ENCODE measurements around the gene SDR9C7. TPM values are rescaled to one million over a fixed set of nuclear protein-coding genes. Genes with fewer than 3 reads are reported as not detected.
"Not testable (repeated sequence)": the region's sequence is repeated elsewhere in the genome, so short reads cannot be mapped to it uniquely, and the experiment has no call there.

SDR9C7 gene
- total RNA-seq, 1 donor from 2014 or later = not detected

DNA sequence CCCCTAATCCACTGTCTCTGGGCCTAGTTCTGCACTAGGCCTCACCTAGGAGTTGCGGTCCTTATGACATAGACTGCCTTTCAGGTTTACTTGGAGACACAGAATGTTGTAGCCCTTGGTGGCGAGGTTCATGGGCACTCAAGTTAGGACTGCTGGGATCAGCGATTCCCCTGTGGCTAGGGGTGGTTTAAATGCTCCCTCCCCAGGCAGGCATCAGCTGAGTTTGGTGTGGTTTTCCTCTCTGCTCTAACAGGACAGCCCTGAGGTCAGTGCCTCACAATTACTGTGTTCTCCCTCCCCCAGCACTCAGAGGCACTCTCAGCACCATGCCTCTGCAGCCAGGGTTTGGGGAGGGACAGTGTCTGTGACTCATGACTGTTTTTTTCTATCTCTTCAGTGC, 45.4 kb upstream of the SDR9C7 start:
- Mint-ChIP-seq H3K27me3 (no peaks in the 10 kb centered on the region), H3K4me3 (no peak overlapping the region), H3K36me3 (ENCODE audit: low read depth) (no peaks in the 10 kb centered on the region), H3K27ac (no peak overlapping the region), H3K4me1 (no peaks in the 10 kb centered on the region), H3K9me3 (peaks cover 3% of the 10 kb centered on the region)
- intact Hi-C loops (cut with micrococcal nuclease) = no loop called here
- TF ChIP-seq, protein P1, sequence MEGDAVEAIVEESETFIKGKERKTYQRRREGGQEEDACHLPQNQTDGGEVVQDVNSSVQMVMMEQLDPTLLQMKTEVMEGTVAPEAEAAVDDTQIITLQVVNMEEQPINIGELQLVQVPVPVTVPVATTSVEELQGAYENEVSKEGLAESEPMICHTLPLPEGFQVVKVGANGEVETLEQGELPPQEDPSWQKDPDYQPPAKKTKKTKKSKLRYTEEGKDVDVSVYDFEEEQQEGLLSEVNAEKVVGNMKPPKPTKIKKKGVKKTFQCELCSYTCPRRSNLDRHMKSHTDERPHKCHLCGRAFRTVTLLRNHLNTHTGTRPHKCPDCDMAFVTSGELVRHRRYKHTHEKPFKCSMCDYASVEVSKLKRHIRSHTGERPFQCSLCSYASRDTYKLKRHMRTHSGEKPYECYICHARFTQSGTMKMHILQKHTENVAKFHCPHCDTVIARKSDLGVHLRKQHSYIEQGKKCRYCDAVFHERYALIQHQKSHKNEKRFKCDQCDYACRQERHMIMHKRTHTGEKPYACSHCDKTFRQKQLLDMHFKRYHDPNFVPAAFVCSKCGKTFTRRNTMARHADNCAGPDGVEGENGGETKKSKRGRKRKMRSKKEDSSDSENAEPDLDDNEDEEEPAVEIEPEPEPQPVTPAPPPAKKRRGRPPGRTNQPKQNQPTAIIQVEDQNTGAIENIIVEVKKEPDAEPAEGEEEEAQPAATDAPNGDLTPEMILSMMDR (IDR thresholded peaks at IDR 0.05) = no peak
- ATAC-seq (ENCODE audit: low read depth) = no peak
- POLR2A ChIA-PET = no interaction called here
- CTCF ChIA-PET = no interaction called here
- DNase-seq = no peak

DNA sequence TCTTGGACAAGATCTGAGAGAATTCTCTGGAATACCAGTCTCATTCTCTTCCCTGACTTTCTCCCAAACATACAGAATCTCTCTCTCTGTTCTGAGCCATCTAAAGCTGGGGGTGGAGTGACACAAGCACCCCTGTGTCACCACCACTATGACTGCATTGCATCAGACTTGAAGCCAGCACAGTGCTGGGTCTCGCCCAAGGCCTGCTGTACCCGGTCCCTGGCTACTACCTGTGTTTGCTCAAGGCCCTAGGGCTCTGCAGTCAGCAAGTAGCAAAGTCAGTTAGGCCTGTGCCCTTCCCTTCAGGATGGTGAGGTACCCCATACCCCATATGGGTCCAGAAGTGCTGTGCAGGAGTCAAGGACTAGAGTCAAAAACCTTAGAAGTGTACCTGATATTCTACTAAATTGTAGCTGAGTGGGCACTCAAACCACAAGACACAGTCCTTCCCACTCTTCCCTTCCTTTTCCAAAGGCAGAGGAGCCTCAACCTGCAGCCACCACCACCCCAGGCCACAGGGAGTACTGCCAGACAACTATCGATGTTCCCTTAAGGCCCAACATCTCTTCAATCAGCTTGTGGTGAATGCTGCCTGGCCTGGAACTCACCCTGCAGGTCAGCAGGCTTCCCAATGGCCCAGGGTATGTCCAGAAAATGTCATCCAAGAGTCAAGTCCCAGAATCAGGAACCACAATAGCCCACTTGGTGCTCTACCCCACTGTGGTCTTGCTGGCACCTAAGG, 44.4 kb upstream of the SDR9C7 start:
- ChIA-PET POLR2A (no interaction called here), CTCF (no interaction called here)
- no peak for DNase-seq
- ATAC-seq (ENCODE audit: low read depth) = no peak
- H3K4me1 Mint-ChIP-seq = no peaks in the 10 kb centered on the region
- H3K27me3 Mint-ChIP-seq = no peaks in the 10 kb centered on the region
- no peak overlapping the region for H3K27ac Mint-ChIP-seq
- intact Hi-C loops (cut with micrococcal nuclease) = no loop called here
- H3K4me3 Mint-ChIP-seq = no peak overlapping the region
- no peaks in the 10 kb centered on the region for H3K36me3 Mint-ChIP-seq (ENCODE audit: low read depth)
- TF ChIP-seq, protein P1 (IDR thresholded peaks at IDR 0.05) = no peak
- peaks cover 3% of the 10 kb centered on the region for H3K9me3 Mint-ChIP-seq

DNA sequence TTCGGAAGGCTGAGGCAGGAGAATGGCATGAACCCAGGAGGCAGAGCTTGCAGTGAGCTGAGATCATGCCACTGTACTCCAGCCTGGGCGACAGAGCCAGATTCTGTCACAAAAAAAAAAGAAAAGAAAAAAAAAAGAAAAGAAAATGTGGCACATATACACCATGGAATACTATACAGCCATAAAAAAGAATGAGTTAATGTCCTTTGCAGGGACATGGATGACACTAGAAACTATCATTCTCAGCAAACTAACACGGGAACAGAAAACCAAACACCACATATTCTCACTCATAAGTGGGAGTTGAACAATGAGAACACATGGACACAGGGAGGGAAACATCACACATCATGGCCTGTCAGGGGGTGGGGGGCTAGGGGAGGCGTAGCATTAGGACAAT, 43.2 kb upstream of the SDR9C7 start:
- H3K4me3 Mint-ChIP-seq; POLR2A ChIA-PET; intact Hi-C loops (cut with micrococcal nuclease): not testable (repeated sequence)

DNA sequence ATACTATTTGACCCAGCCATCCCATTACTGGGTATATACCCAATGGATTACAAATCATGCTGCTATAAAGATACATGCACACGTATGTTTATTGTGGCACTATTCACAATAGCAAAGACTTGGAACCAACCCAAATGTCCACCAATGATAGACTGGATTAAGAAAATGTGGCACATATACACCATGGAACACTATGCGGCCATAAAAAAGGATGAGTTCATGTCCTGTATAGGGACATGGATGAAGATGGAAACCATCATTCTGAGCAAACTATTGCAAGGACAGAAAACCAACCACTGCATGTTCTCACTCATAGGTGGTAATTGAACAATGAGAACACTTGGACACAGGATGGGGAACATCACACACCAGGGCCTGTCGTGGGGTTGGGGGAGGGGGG, 40.0 kb upstream of the SDR9C7 start:
- H3K4me3 Mint-ChIP-seq; H3K9me3 Mint-ChIP-seq; H3K27ac Mint-ChIP-seq; H3K4me1 Mint-ChIP-seq; H3K36me3 Mint-ChIP-seq (ENCODE audit: low read depth); POLR2A ChIA-PET; ATAC-seq (ENCODE audit: low read depth); CTCF ChIA-PET; DNase-seq; H3K27me3 Mint-ChIP-seq; intact Hi-C loops (cut with micrococcal nuclease): not testable (repeated sequence)

More for the DNA sequence above, 43.2 kb upstream of the SDR9C7 start:
- DNase-seq; H3K27ac Mint-ChIP-seq; H3K4me1 Mint-ChIP-seq; H3K36me3 Mint-ChIP-seq (ENCODE audit: low read depth); H3K9me3 Mint-ChIP-seq; ATAC-seq (ENCODE audit: low read depth); CTCF ChIA-PET; H3K27me3 Mint-ChIP-seq: not testable (repeated sequence)

GRCh38 chr12:56968910-56969309, 34.7 kb upstream of the SDR9C7 start:
- H3K4me3 Mint-ChIP-seq; intact Hi-C loops (cut with micrococcal nuclease); ATAC-seq (ENCODE audit: low read depth); DNase-seq; CTCF ChIA-PET; H3K9me3 Mint-ChIP-seq; POLR2A ChIA-PET; H3K4me1 Mint-ChIP-seq; H3K27me3 Mint-ChIP-seq; H3K27ac Mint-ChIP-seq; H3K36me3 Mint-ChIP-seq (ENCODE audit: low read depth): not testable (repeated sequence)

DNA sequence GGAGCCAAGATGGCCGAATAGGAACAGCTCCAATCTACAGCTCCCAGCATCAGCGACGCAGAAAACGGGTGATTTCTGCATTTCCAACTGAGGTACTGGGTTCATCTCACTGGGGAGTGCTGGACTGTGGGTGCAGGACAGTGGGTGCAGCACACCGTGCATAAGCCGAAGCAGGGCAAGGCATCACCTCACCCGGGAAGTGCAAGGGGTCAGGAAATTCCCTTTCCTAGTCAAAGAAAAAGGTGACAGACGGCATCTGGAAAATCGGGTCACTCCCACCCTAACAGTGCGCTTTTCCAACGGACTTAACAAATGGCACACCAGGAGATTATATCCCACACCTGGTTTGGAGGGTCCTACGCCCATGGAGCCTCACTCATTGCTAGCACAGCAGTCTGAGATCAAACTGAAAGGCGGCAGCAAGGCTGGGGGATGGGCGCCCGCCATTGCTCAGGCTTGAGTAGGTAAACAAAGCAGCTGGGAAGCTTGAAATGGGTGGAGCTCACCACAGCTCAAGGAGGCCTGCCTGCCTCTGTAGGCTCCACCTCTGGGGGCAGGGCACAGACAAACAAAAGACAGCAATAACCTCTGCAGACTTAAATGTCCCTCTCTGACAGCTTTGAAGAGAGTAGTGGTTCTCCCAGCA, 31.9 kb upstream of the SDR9C7 start:
- intact Hi-C loops (cut with micrococcal nuclease); H3K4me1 Mint-ChIP-seq; H3K36me3 Mint-ChIP-seq (ENCODE audit: low read depth); H3K4me3 Mint-ChIP-seq; H3K9me3 Mint-ChIP-seq; DNase-seq; H3K27me3 Mint-ChIP-seq; ATAC-seq (ENCODE audit: low read depth); CTCF ChIA-PET; H3K27ac Mint-ChIP-seq; POLR2A ChIA-PET: not testable (repeated sequence)

DNA sequence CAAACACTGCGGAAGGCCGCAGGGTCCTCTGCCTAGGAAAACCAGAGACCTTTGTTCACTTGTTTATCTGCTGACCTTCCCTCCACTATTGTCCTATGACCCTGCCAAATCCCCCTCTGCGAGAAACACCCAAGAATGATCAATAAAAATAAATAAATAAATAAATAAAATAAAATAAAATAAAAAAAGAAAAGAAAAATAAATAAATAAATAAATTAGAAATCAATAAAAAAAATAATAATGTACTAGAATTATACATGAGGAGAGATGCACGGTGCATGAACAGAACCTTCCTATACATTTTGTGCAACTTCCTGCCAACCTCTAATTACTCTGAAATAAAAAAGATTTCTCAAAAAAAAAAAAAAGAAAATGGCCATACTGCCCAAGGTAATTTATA, 30.9 kb upstream of the SDR9C7 start:
- POLR2A ChIA-PET; H3K9me3 Mint-ChIP-seq; DNase-seq; H3K4me1 Mint-ChIP-seq; ATAC-seq (ENCODE audit: low read depth); CTCF ChIA-PET; H3K27ac Mint-ChIP-seq; intact Hi-C loops (cut with micrococcal nuclease); H3K36me3 Mint-ChIP-seq (ENCODE audit: low read depth); H3K27me3 Mint-ChIP-seq; H3K4me3 Mint-ChIP-seq: not testable (repeated sequence)

DNA sequence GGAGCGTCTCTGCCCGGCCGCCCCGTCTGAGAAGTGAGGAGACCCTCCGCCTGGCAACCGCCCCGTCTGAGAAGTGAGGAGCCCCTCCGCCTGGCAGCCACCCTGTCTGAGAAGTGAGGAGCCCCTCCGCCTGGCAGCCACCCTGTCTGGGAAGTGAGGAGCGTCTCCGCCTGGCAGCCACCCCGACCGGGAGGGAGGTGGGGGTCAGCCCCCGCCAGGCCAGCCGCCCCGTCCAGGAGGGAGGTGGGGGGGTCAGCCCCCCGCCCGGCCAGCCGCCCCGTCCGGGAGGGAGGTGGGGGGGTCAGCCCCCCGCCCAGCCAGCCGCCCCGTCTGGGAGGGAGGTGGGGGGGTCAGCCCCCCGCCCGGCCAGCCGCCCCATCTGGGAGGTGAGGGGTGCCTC, 29.3 kb upstream of the SDR9C7 start:
- DNase-seq; H3K27me3 Mint-ChIP-seq; H3K4me3 Mint-ChIP-seq; H3K9me3 Mint-ChIP-seq; H3K27ac Mint-ChIP-seq; H3K36me3 Mint-ChIP-seq (ENCODE audit: low read depth); POLR2A ChIA-PET; H3K4me1 Mint-ChIP-seq; ATAC-seq (ENCODE audit: low read depth); intact Hi-C loops (cut with micrococcal nuclease); CTCF ChIA-PET: not testable (repeated sequence)

DNA sequence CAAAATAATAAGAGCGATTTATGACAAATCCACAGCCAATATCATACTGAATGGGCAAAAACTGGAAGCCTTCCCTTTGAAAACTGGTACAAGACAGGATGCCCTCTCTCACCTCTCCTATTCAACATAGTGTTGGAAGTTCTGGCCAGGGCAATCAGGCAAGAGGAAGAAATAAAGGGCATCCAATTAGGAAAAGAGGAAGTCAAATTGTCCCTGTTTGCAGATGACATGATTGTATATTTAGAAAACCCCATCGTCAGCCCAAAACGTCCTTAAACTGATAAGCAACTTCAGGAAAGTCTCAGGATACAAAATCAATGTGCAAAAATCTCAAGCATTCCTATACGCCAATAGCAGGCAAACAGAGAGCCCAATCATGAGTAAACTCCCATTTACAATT, 28.0 kb upstream of the SDR9C7 start:
- H3K4me1 Mint-ChIP-seq; ATAC-seq (ENCODE audit: low read depth); CTCF ChIA-PET; H3K27me3 Mint-ChIP-seq; H3K9me3 Mint-ChIP-seq; POLR2A ChIA-PET; DNase-seq; intact Hi-C loops (cut with micrococcal nuclease); H3K27ac Mint-ChIP-seq; H3K4me3 Mint-ChIP-seq; H3K36me3 Mint-ChIP-seq (ENCODE audit: low read depth): not testable (repeated sequence)
